A673 (cell line): ENCODE data around the gene SLC16A8.

ENCODE experiments used
- CTCF ChIP-seq: fragments of 300-800, 200-600 bp; sonication (generic); conservative IDR thresholded peaks from 2 replicates; pipeline ENCODE4 v1.5.1; 2017; ENCODE audit warnings: low read depth, mild to moderate bottlenecking, antibody characterized with exemption, low read length, moderate library complexity, mixed read lengths
- EZH2 ChIP-seq: fragments of 200-600 bp; sonication (generic); IDR thresholded peaks from 2 replicates; pipeline ENCODE4 v1.6.1; 2017; ENCODE audit warnings: borderline replicate concordance, low read depth, mild to moderate bottlenecking, mixed read lengths, antibody characterized with exemption, low read length; ENCODE audit not compliant: poor library complexity, severe bottlenecking

GRCh38 chr22:38078046-38078840, 5.7 kb downstream of the SLC16A8 start:
- no peak for TF ChIP-seq CTCF
- TF ChIP-seq EZH2: no peak
